GM19238 (cell line): Measurements from ENCODE around the gene TRABD.

ENCODE experiments used
- DNase-seq: peaks from one replicate; pipeline ENCODE4 v3.0.0; 2011; ENCODE audit warnings: low spot score; ENCODE audit not compliant: insufficient read length

Gene TRABD

DNA sequence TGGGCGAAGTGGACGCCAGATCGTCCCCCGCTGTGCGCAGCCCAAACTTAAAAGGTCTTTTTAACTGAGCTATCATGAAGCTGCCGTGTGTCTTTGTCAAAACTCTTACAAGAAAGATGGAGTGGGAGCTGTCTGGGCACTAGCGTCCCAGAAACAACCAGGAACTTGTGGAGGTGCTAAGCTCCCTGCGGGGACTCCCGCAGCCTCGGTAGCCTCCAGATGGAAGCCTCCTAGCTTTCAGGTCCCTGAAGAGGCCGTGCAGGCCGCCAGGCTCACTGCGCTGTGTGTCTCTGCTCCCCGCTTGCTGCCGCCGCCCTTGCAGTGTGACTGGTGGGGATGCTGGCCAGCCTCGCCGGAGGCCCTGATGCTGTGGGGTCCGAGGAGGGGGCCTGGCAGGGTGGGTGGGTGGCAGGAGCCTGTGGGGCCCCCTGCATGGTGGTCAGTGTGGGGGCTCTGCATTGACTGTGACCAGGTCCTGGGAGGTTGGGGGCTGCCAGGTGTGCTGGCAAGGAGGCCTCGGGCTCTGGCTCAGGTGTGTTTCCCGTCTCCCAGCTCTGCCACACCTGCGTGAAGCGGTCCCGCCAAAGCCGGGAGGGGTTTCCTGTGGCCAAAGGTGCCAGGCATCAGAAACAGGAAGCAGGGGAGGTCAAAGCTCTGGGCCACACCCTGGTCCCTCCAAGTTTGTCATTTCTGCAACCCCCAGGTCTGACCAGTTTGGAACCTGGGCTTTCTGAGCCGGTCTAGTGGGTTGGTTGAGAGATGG lies 1.2 kb downstream of the TRABD start:
- DNase-seq, result no peak

DNA sequence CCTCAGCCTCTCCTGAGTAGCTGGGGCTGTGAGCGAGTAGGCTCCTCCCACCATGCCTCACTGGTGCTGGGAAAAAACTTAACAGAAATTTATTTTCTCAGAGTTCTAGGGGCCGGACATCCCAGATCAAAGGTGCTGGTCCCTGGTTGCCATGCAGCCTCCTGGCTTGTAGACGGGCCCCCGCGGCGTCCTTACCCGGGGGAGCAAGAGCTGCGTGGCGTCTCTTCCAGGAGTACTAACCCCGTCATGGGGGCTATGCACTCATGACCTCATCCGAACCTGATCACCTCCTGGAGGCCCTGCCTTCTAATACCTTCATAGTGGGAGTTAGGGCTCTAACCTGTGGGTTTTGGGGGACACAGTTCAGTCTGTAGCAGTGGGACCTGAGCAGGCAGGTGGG lies 2.6 kb downstream of the TRABD start:
- no peak for DNase-seq

DNA sequence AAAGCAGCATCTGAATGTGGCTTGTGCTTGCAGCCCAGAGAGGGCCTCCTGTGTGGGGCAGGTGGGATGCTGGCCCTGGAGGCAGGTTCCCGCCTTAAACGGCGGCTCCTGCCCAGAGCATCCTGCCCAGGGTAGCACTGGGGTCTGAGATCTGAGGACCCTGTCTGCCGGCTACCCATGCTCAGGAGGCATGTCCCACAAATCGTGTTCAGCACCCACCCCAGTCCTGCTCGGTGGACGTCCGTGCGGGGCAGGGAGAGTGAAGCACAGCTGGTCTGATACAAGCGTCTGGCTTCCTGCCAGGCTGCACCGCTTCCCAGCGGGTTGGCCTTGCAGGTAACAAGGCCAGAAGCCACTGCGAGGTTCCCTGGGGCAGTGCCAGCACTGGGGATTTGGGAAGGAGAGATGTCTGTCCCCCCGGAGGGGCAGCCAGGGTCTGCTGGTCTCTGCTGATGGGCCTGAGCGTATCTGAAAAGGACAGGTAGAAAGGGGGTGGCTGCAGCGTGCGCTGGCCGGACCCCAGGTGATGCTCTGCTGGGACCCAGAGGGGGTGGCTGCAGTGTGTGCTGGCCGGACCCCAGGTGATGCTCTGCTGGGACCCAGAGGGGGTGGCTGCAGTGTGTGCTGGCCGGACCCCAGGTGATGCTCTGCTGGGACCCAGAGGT lies 3.6 kb downstream of the TRABD start:
- no peak for DNase-seq

DNA sequence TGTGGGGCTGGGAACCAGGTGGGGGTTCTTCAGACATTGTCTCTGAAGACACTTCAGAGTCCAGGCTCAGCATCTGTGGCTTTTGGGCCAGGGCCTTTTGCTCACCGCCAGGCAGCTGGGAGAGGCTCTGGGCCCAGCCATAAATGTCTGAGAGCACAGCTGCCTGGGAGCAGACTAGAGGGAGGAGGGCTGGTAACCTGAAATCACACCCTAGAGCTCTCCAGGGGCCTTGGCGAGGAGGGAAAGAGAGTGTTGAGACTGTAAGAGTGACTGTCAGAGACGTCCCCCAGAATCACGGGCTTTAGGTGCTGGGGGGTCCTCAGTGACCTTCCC lies 4.1 kb downstream of the TRABD start:
- DNase-seq, result no peak

DNA sequence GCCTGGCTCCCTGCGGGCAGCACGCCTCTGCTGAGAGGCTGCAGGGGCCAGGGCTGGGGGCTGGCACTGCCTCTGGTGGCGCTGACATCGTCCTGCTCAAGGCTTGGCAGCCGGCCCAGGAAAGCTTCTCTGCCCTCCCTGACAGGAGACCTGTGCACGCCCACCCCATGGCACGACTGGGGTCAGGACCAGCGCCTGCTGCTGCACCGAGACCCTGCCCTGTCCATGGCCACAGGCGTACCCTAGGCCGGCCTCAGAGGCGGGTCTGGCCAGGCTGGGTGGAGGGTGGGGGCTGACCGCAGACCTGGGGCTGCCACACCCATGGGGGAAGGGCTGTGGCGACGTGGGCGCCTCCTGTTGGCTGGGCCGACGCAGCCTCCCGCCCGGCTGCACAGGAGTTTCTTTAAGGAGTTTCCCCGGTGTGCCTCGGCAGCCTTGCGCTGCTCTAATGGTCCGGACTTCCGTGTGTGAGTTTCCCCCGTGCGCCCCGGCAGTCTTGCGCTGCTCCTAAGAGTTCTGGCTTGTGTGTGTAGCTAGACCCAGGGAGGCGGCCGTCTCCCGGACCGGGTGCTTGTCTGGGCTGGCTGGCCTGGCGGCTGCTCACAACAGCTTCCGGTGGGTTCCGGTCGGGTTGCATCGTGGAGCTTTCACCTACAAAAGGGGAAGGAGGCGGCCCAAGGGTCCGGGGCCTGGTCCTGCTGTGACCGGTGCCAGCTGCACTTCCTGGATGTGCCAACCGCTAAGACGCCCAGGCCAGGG lies 4.6 kb downstream of the TRABD start:
- peak; percentile 86 for DNase-seq

DNA sequence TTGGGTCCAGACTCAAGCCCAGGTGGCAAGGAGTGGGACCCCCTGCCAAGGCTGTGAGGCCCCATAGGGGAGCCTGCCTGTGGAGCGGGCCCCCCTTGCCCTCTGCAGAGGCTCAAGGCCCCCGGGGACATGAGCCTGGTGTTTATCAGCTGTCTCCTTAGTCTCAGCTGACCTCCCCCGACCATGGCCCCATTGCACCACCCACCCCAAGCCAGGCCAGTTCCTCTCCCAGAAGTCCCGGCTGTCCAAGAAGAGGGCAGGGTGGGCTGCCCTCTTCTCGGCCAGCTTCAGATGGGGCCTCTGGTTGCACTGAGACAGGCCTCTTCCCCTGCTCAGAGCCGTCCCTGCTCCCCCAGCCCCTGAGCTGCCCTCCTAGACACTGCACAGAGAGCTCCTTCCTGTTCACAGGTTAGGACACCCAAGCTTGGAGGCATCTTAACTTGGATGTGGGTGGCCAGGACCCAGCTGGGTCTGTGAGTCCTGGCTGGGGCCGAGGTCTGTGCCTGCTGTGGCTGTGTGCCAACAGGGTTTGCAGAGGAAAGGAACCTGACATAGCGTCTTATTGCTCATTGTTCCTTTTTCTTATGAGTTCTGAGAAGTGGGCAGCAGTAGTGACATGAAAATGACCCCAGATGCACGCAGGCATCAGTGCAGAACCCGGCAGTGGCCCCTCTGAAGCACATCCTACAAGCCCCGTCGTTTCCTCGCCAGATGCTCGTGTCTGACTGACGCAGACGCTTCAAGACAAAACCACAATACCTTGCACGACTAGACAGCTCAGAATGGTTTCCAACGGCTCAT lies 5.4 kb downstream of the TRABD start:
- peak; percentile 72 for DNase-seq

DNA sequence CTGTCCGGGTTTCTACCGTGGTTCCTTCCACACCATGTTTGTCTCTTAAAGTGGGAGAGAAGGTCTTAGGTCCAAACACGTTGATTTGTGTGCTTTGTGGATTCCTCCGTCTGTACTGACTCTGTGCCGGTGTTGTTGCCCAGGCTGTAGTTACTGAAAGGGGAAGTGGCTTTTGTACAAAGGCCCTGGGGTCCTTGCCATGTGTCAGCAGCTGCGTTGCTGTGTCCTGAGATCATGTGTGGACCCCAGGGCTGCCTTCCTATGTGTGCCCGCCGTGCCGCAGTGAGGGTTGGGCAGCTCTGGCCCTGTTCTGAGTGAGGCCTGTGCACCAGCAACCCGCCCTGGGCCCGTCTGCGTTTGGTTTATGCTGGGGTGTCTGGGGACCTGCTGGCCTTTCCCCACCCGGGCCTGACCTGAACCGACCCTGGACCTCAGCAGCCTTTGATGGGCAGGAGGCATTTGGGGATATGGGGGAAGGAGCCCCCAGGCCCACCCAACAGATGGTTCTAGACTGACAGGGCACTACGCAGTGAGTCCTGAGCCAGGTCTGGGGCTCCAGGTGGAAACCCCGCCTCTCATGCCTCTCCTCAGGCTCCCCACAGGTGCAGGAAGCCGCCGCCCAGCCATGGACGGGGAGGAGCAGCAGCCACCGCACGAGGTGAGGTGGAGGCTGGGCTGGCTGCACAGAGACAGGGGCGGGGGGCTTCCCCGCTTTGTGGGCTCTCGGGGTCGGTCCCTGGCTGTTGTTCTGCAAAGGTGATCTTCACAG lies 6.9 kb downstream of the TRABD start:
- no peak for DNase-seq

DNA sequence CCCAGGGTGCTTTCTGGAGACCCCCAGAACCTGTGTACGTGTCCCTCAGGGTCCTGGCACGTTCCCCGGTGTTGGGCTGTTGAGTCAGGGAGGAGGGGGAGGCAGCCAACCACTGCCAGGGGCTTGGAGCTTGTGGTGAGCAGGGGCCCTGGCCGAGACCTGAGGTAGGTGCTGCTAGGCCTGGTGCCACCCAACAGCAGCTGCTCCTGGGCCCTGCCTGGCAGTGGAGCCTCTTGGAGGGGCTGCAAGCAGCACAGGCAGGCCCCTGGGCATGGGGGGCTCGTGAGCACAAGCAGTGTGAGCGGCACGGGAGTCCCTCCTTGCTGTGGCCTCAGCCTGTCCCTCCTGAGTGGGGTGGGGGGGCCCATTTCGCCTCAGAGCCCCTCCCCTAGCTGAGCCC lies 7.9 kb downstream of the TRABD start:
- DNase-seq, result no peak

DNA sequence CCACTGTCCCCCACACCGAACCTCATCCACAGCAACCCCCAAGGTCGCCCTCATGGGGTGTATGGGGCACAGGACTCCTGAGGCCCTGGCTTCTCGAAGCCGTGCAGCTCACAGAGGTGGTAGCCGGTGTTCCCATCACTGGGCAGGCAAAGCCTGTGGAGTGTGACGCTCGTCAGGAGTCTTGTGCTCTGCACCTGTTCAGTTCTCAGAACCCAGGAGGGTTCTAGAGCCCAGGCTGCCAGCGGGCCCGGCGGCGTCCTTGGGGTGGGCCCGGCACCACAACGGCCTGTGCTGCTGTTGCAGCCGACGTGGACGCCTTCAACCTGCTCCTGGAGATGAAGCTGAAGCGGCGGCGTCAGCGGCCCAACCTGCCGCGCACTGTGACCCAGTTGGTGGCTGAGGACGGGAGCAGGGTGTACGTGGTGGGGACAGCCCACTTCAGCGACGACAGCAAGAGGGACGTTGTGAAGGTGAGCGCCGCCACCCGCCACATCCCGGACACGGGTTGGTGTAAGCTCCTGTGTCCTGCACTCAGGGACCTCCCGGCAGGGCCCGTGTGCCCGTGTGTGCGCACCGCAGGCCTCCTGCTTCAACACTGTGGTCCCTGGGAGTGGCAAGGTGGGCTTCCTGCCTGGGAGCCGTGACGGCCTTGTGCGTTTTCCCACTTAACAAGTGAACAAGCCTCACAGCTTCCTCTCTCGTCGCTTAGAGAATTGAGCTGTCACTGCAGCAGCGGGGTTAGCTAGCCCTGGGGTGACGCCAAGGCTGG lies 8.5 kb downstream of the TRABD start:
- DNase-seq, result no peak

DNA sequence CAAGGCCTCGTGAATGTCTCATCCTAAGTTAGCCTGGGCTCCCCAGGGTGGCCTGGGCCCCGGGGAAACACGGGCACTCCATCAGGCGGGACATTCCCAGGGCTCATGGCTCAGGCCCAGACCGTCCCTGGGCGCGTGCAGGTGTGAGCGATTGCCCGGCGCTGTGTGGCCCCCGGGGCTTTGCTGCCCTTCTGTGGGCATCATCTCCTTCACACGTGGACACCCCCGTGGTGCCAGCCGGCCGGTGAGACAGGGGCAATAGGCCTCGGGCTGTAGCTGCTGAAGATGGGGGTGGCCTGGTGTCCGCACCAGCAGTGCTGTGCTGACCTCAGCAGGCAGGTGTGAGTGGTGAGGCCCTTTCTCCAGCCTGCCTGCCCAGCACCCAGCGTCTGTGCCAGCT lies 10.5 kb downstream of the TRABD start:
- no peak for DNase-seq

DNA sequence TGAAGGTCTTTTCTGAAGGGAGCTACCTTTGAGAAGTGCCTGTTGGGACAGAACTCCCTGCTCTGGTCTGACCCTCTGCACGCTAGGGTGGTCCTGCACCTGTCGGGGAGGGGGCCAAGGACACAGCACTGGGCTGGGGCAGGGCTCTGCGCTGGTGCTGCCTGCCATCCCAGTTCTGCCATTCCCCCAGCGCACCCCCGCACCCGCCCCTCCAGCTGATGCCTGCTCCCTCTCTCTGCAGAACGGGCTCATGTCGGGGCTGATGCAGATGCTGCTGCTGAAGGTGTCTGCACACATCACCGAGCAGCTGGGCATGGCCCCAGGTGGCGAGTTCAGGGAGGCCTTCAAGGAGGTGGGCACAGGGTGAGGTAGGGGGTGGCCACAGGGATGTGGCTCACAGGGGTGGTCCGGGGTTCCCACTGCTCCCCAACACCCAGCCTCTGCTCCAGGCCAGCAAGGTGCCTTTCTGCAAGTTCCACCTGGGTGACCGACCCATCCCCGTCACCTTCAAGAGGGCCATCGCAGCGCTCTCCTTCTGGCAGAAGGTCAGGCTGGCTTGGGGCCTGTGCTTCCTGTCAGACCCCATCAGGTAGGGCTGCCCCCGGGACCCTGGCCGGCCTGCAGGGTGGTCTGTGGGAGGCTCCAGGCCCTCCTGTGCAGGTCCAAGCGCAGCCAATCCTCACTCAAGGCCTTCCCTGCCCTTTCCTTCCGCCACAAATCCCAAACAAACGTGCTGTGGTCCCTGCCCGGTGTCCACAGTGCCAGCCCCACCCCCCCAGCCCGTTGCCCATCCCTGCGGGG lies 11.5 kb downstream of the TRABD start:
- no peak for DNase-seq

DNA sequence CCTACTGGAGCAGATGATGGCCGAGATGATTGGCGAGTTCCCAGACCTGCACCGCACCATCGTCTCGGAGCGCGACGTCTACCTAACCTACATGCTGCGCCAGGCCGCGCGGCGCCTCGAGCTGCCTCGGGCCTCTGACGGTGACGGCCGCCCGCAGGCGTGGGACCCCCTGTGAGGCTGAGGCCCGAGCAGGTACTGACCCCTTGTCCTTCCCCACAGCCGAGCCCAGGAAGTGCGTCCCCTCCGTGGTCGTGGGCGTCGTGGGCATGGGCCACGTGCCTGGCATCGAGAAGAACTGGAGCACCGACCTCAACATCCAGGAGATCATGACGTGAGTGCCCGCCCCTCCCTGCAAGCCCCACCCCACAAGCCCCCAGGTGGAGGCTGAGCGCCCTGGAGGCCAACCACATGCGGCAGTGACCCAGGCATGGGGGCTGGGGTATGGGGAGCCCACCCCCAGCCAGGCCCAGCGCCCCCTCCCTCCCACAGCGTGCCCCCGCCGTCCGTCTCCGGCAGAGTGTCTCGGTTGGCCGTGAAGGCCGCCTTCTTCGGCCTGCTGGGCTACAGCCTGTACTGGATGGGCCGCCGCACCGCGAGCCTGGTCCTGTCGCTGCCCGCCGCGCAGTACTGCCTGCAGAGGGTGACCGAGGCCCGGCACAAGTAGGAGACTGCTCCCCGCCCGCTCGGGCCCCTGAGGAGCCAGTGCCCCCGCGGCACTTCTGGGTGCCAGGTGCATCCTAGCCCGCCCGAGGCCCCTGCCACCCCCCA lies 12.3 kb downstream of the TRABD start:
- DNase-seq, result no peak

DNA sequence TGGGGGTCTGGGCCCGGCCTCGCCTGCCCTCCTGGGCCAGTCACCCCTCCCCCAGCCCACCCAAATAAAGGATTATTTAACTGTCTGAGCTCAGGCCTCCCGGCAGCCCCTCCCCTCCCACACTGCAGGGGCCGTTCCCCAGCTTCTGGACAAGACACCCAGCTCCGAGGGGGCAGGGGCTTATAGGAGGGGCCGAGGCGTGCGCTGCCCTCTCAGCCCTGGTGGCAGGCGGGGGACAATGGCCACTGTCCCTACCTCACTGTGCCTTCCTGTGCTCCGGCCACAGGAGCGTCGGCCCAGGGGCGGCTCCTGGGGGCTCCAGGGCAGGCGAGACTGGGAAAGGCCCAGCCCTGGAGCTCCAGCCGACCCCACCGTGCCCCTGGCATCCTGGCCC lies 12.9 kb downstream of the TRABD start:
- no peak for DNase-seq

DNA sequence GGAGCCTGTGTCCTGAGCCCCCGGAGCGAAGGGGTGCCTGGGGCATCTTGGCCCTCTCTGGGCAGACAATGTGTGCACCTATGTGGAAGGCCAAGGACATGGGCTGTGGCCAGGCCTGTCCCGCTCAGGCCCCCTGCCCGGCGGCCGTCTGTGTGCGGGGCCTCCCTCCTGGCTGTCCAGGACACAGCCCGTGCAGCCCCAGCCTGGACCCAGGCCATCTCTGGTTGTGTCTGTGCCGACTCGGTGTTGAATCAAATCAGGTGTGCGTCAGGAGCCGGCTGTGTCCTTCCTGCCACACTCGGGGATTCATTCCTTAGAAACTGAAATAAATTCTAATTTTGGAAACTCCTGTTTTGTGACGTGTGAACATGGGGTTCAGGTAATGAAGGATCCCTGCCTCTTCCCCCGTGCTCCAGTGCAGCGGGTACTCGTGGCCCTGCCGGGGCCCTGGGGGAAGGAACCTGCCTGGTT lies 13.6 kb downstream of the TRABD start:
- no peak for DNase-seq

DNA sequence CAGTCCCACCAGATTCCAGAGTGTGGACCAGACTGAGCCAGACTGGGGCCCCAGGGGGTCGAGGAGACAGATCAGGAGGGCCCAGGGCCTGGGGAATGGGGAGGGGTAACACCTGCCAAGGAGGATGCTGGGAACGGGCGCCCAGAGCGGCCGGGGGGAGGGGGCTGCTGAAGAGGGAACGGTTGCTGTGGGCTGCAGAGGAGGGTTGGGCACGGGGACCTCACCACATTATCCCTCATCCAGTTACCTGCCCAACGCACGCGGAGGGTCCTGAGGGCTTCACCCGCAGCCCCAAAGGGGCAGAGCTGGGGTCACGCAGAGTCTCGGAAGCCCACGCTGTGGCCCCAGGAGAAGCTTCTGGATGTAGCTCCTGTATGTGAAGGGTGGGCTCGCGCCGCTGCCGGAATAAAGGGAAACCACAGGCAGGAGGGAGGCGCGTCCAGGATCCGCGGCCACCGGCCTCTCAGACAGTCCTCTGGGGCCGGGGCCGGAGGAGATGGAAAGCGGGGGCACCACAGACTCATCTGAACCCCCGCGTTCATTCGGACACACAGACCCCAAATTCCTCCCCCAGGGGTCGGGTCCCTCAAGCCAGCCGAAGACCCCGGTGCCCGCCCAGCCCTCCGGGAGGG lies 14.2 kb downstream of the TRABD start:
- DNase-seq, result no peak

DNA sequence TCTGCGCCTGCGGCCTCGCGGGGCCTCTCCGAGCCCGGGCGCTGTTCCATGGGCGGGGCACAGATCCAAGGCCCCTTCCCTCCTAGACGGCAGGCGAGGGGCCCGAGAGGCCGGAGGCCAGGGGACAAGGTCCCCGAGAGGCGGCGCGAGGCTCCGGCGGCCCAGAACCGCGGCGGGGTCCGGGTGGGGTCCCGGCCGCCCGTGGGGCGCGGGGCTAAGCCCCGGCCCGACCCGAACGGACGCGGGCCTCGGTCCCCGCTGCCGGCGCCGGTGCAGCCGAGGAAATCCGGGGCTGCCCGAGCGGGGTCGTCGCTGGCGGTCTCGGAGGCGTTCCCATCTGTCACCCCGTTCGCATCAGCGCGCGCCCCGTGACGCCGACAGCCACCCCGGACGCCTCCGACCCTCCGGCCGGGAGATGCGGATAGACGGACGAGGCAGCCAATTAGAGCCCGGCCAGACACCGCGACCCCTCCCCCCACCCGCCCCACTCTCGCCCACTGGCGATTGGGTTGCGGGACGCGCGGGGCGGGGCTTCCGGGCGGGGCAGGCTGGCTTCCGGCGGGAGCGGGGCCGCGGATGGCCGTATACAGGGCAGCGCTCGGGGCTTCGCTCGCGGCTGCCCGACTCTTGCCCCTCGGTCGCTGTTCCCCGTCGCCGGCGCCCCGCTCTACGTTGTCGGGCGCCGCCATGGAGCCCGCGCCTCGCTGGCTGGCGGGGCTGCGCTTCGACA lies 14.9 kb downstream of the TRABD start, which contains the start of gene SELENOO:
SELENOO (plus strand) TSS at position 551 of the 730 bp plus-strand sequence; CDS start at position 577, 26 bp downstream.
- peak; percentile 100 for DNase-seq
